Trophoblast cell (in vitro differentiated cells and primary cell): ENCODE measurements around the gene BRSK1.

Experiments
- DNase-seq, 2 donors: peaks; one replicate each; pipeline ENCODE4 v3.0.0-alpha.2; 2016
- H2AFZ ChIP-seq: 2 replicates; pipeline ENCODE4 v1.6.1; 2013; ENCODE audit warnings: low read length, moderate library complexity, mild to moderate bottlenecking; ENCODE audit not compliant: insufficient read depth, poor library complexity
- H2AK5ac ChIP-seq: 2 replicates; pipeline ENCODE4 v1.6.1; 2013; ENCODE audit warnings: mild to moderate bottlenecking, low read length
- H2BK120ac ChIP-seq: 2 replicates; pipeline ENCODE4 v1.6.1; 2013; ENCODE audit warnings: low read length, mild to moderate bottlenecking, moderate library complexity; ENCODE audit not compliant: insufficient read depth, poor library complexity
- H2BK12ac ChIP-seq: 2 replicates; pipeline ENCODE4 v1.6.1; 2013; ENCODE audit warnings: mild to moderate bottlenecking, low read length, moderate library complexity
- H2BK5ac ChIP-seq: 2 replicates; pipeline ENCODE4 v1.6.1; 2013; ENCODE audit warnings: low read length, low read depth, moderate library complexity, mild to moderate bottlenecking; ENCODE audit not compliant: poor library complexity
- H3K14ac ChIP-seq: 2 replicates; pipeline ENCODE4 v1.6.1; 2013; ENCODE audit warnings: mild to moderate bottlenecking, low read length
- H3K18ac ChIP-seq: 2 replicates; pipeline ENCODE4 v1.6.1; 2013; ENCODE audit warnings: mild to moderate bottlenecking, low read length
- H3K23ac ChIP-seq: 2 replicates; pipeline ENCODE4 v1.6.1; 2013; ENCODE audit warnings: low read length
- H3K27ac ChIP-seq: 2 replicates; pipeline ENCODE4 v1.5.1; 2013; ENCODE audit warnings: low read depth, mild to moderate bottlenecking, inconsistent platforms, low read length, moderate library complexity
- H3K27me3 ChIP-seq: 2 replicates; pipeline ENCODE4 v1.6.1; 2013; ENCODE audit warnings: inconsistent platforms, mild to moderate bottlenecking, low read length, moderate library complexity; ENCODE audit not compliant: insufficient read depth
- H3K36me3 ChIP-seq, 2 experiments: 1 replicate in 1 of 2; 2 replicates in 1 of 2; pipeline ENCODE4 v1.6.1; 2013; ENCODE audit warnings: low read length in 2 of 2, mild to moderate bottlenecking in 2 of 2, moderate library complexity in 1 of 2; ENCODE audit not compliant: insufficient read depth in 2 of 2, control insufficient read depth in 1 of 2
- H3K4ac ChIP-seq: 2 replicates; pipeline ENCODE4 v1.6.1; 2013; ENCODE audit warnings: low read depth, mild to moderate bottlenecking, low read length, moderate library complexity
- H3K4me1 ChIP-seq, 2 experiments: 1 replicate in 1 of 2; 2 replicates in 1 of 2; pipeline ENCODE4 v1.6.1; 2013; ENCODE audit warnings: low read length in 2 of 2, mild to moderate bottlenecking in 2 of 2, moderate library complexity in 1 of 2; ENCODE audit not compliant: insufficient read depth in 2 of 2, control insufficient read depth in 1 of 2
- H3K4me2 ChIP-seq: 2 replicates; pipeline ENCODE4 v1.6.1; 2013; ENCODE audit warnings: inconsistent platforms, mild to moderate bottlenecking, low read length, moderate library complexity
- H3K4me3 ChIP-seq: 2 replicates; pipeline ENCODE4 v1.5.1; 2013; ENCODE audit warnings: mild to moderate bottlenecking, low read depth, low read length, inconsistent platforms
- H3K79me1 ChIP-seq: one replicate; pipeline ENCODE4 v1.6.1; 2013; ENCODE audit warnings: low read length
- H3K79me2 ChIP-seq: 2 replicates; pipeline ENCODE4 v1.6.1; 2013; ENCODE audit warnings: low read length, mild to moderate bottlenecking; ENCODE audit not compliant: control insufficient read depth, insufficient read depth, poor library complexity
- H3K9ac ChIP-seq: 2 replicates; pipeline ENCODE4 v1.6.1; 2013; ENCODE audit warnings: mild to moderate bottlenecking, low read length
- H3K9me3 ChIP-seq: 2 replicates; pipeline ENCODE4 v1.6.1; 2013; ENCODE audit warnings: low read depth, mild to moderate bottlenecking, control low read depth, inconsistent platforms, low read length; ENCODE audit not compliant: insufficient read depth
- H4K12ac ChIP-seq: 2 replicates; pipeline ENCODE4 v1.6.1; 2013; ENCODE audit warnings: low read depth, mild to moderate bottlenecking, low read length, moderate library complexity
- H4K8ac ChIP-seq: 2 replicates; pipeline ENCODE4 v1.6.1; 2013; ENCODE audit warnings: low read depth, mild to moderate bottlenecking, low read length, moderate library complexity
- H4K91ac ChIP-seq: one replicate; pipeline ENCODE4 v1.6.1; 2013; ENCODE audit warnings: low read depth, mild to moderate bottlenecking, low read length, moderate library complexity
- WGBS: extraction: QIAGEN DNeasy Blood & Tissue Kit; methylation state at CpG from one replicate; pipeline ENCODE4 v1.1.7; 2013; ENCODE audit warnings: missing lambda C conversion rate; ENCODE audit not compliant: insufficient read length, insufficient coverage; ENCODE audit errors: extremely low coverage; 5-methylcytosine and 5-hydroxymethylcytosine counted together

Gene BRSK1

DNA sequence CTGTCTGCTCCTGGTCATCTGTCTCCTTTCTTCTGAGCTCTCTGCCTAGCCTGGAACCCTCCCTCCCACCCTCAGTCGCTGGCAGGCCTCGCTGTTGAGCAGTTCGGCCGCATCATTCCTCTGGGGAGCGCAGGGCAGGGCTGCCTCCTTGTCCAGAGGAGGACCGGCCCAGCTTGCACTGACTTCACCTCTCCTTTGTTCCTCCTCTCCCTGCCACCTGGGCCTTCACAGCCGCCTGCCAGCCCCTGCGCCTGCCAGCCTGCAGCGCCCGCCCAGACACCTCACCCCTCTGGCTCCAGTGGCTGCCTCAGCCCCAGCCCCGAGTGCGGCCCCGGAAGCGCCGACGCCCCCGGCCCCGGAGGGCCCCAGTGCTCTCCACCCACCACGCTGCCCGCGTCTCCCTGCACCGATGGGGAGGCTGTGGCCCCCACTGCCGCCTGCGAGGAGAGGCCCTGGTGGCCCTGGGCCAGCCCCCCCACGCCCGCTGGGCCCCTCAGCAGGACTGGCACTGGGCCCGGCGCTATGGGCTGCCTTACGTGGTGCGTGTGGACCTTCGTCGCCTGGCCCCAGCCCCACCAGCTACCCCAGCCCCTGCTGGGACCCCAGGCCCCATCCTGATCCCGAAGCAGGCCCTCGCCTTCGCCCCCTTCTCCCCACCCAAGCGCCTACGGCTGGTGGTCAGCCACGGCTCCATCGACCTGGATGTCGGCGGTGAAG lies 63.1 kb downstream of the BRSK1 start:
- H4K91ac ChIP-seq = no peak overlapping the region
- H3K79me2 ChIP-seq = no peaks in the 10 kb centered on the region
- H3K4ac ChIP-seq = no peak overlapping the region
- H3K9ac ChIP-seq = no peak overlapping the region
- no peak overlapping the region for H2BK12ac ChIP-seq
- DNase-seq = no peak
- H3K4me1 ChIP-seq = peaks cover 5 to 17% of the 10 kb centered on the region in 2 experiments
- H2BK5ac ChIP-seq = no peak overlapping the region
- no peak overlapping the region for H3K23ac ChIP-seq
- H4K8ac ChIP-seq = no peak overlapping the region
- no peak overlapping the region for H2AFZ ChIP-seq
- no peak overlapping the region for H3K4me2 ChIP-seq
- H3K36me3 ChIP-seq = peaks cover 44 to 56% of the 10 kb centered on the region in 2 experiments
- no peaks in the 10 kb centered on the region for H3K9me3 ChIP-seq
- no peak overlapping the region for H2AK5ac ChIP-seq
- H3K18ac ChIP-seq = no peak overlapping the region
- no peak overlapping the region for H4K12ac ChIP-seq
- peaks cover 12% of the 10 kb centered on the region for H3K79me1 ChIP-seq
- no peak overlapping the region for H3K27ac ChIP-seq
- no peak overlapping the region for H2BK120ac ChIP-seq
- H3K27me3 ChIP-seq = no peaks in the 10 kb centered on the region
- H3K14ac ChIP-seq = no peak overlapping the region
- H3K4me3 ChIP-seq = no peak overlapping the region
- WGBS = no CpG with 5 or more reads among the region's 41 CpGs

GRCh38 chr19:55347442-55348009 lies 63.7 kb downstream of the BRSK1 start:
- Histone ChIP-seq H3K23ac (no peak overlapping the region), H2BK120ac (no peak overlapping the region), H3K27me3 (peaks cover under 1% of the 10 kb centered on the region), H3K36me3 (peaks cover 37 to 50% of the 10 kb centered on the region in 2 experiments), H3K4ac (no peak overlapping the region), H4K91ac (no peak overlapping the region), H3K79me1 (peaks cover 12% of the 10 kb centered on the region), H3K4me3 (no peak overlapping the region), H4K8ac (no peak overlapping the region), H3K27ac (no peak overlapping the region), H2BK5ac (no peak overlapping the region), H4K12ac (no peak overlapping the region), H2AK5ac (no peak overlapping the region), H3K18ac (no peak overlapping the region), H3K14ac (no peak overlapping the region), H3K9ac (no peak overlapping the region), H3K9me3 (no peaks in the 10 kb centered on the region), H3K79me2 (no peaks in the 10 kb centered on the region), H3K4me1 (peaks cover 5 to 17% of the 10 kb centered on the region in 2 experiments), H3K4me2 (no peak overlapping the region), H2BK12ac (no peak overlapping the region), H2AFZ (no peak overlapping the region)
- WGBS = no CpG with 5 or more reads among the region's 10 CpGs
- DNase-seq = no peak

GRCh38 chr19:55348317-55349034 lies 64.7 kb downstream of the BRSK1 start:
- Histone ChIP-seq H3K9me3 (peaks cover 3% of the 10 kb centered on the region), H4K12ac (no peak overlapping the region), H3K27me3 (peaks cover 10% of the 10 kb centered on the region), H3K14ac (no peak overlapping the region), H3K27ac (no peak overlapping the region), H4K91ac (no peak overlapping the region), H3K4ac (no peak overlapping the region), H3K4me2 (no peak overlapping the region), H3K79me1 (peaks cover 12% of the 10 kb centered on the region), H2AFZ (no peak overlapping the region), H3K9ac (no peak overlapping the region), H3K23ac (no peak overlapping the region), H3K4me1 (peaks cover 8 to 19% of the 10 kb centered on the region in 2 experiments), H2BK12ac (no peak overlapping the region), H3K18ac (no peak overlapping the region), H3K79me2 (no peaks in the 10 kb centered on the region), H2BK5ac (no peak overlapping the region), H4K8ac (no peak overlapping the region), H3K4me3 (no peak overlapping the region), H2BK120ac (no peak overlapping the region), H3K36me3 (peaks cover 29 to 41% of the 10 kb centered on the region in 2 experiments), H2AK5ac (no peak overlapping the region)
- WGBS = no CpG with 5 or more reads among the region's 22 CpGs
- no peak for DNase-seq

DNA sequence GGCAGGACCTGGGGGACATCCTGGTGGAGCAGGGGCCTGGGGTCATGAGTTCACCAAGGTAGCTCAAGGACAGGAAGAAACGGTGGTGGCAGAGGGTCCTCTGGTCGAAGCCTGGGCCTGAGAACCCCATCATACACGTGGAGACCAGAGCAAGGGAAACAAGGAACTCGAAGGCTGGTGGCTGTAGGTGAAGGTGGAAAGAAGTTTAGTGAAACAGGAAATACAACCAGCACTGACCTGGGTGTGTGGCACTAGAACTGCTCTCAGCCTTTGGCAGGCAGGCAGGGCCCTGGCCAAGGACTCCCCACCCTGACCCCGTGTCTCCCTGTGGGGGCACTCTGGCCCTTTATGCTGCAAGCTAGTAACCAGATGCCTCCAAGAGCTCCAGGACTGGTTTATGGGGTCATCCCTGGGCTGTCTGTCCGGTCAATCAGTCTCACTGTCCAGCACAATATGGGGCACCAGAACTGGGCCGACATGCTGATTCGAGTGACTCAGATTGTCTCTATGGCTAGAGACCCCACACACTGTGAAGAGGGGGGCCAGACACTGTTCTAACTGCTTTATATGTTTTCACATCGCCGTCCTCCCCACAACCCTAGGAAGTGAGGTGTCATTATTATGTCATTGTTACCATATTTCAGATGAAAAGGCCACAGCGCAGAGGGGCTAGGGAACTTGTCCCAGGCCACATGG lies 67.0 kb downstream of the BRSK1 start:
- Histone ChIP-seq H3K4me2 (no peak overlapping the region), H3K9ac (no peak overlapping the region), H3K79me2 (no peaks in the 10 kb centered on the region), H3K23ac (no peak overlapping the region), H3K36me3 (peaks cover 18 to 24% of the 10 kb centered on the region in 2 experiments), H3K14ac (no peak overlapping the region), H3K27ac (no peak overlapping the region), H2BK120ac (no peak overlapping the region), H2BK5ac (no peak overlapping the region), H3K4me3 (no peak overlapping the region), H4K8ac (no peak overlapping the region), H3K79me1 (peaks cover 1% of the 10 kb centered on the region), H3K4ac (no peak overlapping the region), H2AFZ (no peak overlapping the region), H3K4me1 (peaks cover 6 to 21% of the 10 kb centered on the region in 2 experiments), H3K27me3 (peaks cover 16% of the 10 kb centered on the region), H4K91ac (no peak overlapping the region), H4K12ac (no peak overlapping the region), H2AK5ac (no peak overlapping the region), H3K9me3 (peaks cover 8% of the 10 kb centered on the region), H3K18ac (no peak overlapping the region), H2BK12ac (no peak overlapping the region)
- no peak for DNase-seq
- WGBS = no CpG with 5 or more reads among the region's 11 CpGs
